GM18858 (cell line): ENCODE data around the gene SMARCE1.
"Not testable (repeated sequence)": the region's sequence is repeated elsewhere in the genome, so short reads cannot be mapped to it uniquely, and the experiment has no call there.

ENCODE experiments used
- ATAC-seq: cut with Tn5 transposase; IDR thresholded peaks from one replicate; pipeline ENCODE4 v1.9.1; 2021; ENCODE audit not compliant: unreplicated experiment

The SMARCE1 gene

DNA sequence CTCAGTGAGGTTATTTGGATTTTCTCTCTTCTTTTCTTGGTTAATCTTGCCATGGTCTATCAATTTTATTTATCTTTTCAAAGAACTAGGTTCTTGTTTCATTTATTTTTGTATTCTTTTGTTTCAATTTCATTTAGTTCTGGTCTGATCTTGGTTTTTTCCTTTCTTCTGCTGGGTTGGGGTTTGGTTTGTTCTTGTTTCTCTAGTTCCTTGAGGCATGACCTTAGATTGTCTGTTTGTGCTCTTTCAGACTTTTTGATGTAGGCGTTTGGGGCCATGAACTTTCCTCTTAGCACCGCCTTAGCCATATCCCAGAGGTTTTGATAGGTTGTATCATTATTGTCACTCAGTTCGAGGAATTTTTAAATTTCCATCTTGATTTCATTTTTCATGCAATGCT lies 61.4 kb downstream of the SMARCE1 start:
- ATAC-seq = not testable (repeated sequence)

DNA sequence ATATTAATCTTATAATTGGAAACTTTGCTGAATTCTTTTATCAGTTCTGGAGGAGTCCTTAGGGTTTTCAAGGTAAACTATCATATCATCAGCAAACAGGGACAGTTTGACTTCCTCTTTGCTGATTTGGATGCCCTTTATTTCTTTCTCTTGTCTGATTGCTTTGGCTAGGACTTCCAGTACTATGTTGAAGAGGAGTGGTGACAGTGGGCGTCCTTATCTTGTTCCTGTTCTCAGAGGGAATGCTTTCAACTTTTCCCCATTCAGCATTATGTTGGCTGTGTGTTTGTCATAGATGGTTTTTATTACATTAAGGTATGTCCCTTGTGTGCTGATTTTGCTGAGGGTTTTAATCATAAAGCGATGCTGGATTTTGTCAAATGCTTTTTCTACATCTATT lies 62.7 kb downstream of the SMARCE1 start:
- not testable (repeated sequence) for ATAC-seq

DNA sequence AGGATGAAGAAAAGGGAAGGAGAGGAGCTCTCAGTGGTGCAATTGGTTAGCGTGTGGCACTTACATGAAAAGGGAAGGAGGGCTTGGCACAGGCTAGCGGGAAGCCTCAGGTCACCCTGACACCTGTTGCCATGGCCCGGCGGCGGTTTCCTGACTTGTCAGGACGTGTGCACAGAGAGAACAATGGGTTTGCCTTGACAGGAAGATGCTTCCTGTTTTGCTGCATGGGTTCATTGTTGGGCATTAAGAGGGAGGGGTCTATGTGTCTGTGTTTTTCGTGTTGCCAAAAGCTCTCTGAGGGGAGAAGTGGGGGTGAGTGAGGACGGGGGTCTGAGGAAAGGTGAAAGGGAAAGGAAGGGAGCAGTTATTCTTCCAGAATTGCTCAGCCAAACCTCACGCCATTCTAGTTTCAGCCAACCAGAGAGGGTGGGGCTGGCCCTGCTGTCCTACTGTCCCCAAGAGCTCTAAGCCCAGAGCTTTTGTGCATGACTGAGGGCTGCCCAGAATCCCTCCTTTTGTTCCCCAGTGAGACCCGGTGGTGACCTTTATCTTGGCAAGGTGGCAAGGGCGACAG lies 65.2 kb downstream of the SMARCE1 start:
- ATAC-seq = peak; percentile 67

- no peak for ATAC-seq
Measured at GRCh38 chr17:40580140-40580539, 67.5 kb downstream of the SMARCE1 start.

DNA sequence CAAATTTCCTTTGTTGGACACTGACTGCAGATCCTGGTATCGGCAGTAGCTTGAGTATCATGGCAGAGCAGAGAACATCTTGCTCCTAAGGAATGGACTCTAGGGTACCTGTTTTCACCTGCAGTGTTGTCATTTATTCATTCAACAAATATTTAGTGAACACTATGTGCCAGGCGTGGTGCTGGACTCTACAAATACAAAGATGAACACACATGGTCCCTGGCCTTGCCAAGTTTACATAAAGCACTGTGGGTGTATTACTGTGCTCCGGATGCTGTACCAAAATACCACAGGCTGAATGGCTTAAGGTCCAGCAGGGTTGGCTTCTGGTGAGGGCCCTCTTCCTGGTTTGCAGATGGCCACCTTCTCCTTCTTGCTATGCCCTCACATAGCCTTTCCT lies 68.1 kb downstream of the SMARCE1 start:
- ATAC-seq = no peak

GRCh38 chr17:40577611-40578065 lies 70.0 kb downstream of the SMARCE1 start:
- ATAC-seq = peak; percentile 57

- no peak for ATAC-seq
Measured at GRCh38 chr17:40576113-40576740, 71.4 kb downstream of the SMARCE1 start.
